ENCODE data around the gene CERS2.

Gene CERS2

GRCh38 chr1:150969626-150970025, 5.0 kb downstream of the CERS2 start:
- peaks cover 23% of the 10 kb centered on the region for H3K79me2 ChIP-seq (ENCODE audit: insufficient read depth, low read length)
- peaks cover 24% of the 10 kb centered on the region for H3K4me1 ChIP-seq (ENCODE audit: insufficient read depth, low read length, severe bottlenecking)
- no peak overlapping the region for H3K9ac ChIP-seq (ENCODE audit: low read length)
- H3K4me3 ChIP-seq (ENCODE audit: low read depth, low read length, poor library complexity, severe bottlenecking) = no peak overlapping the region
- TF ChIP-seq EZH2 (IDR thresholded peaks at IDR 0.05; ENCODE audit: borderline replicate concordance, low read length) = no peak
- no peak for TF ChIP-seq CTCF (IDR thresholded peaks at IDR 0.05; ENCODE audit: low read length)
- no peaks in the 10 kb centered on the region for H3K9me2 ChIP-seq (ENCODE audit: low read depth, low read length)
- no peak overlapping the region for H2AFZ ChIP-seq (ENCODE audit: low read length)
- no peaks in the 10 kb centered on the region for H3K9me3 ChIP-seq (ENCODE audit: low read length)
- H3K36me3 ChIP-seq (ENCODE audit: insufficient read depth, low read length) = peaks cover 42% of the 10 kb centered on the region
- no peak overlapping the region for H3K27ac ChIP-seq (ENCODE audit: low read depth, low read length, poor library complexity, severe bottlenecking)
- H3K27me3 ChIP-seq (ENCODE audit: insufficient read depth, low read length) = no peaks in the 10 kb centered on the region
- no peaks in the 10 kb centered on the region for H4K20me1 ChIP-seq (ENCODE audit: insufficient read depth, low read length)
- H3K4me2 ChIP-seq (ENCODE audit: low read length) = no peak overlapping the region
- H3F3A ChIP-seq (ENCODE audit: insufficient read depth, low read length) = no peaks in the 10 kb centered on the region

GRCh38 chr1:150968491-150968890, 6.1 kb downstream of the CERS2 start:
- TF ChIP-seq CTCF (IDR thresholded peaks at IDR 0.05; ENCODE audit: low read length) (no peak), EZH2 (IDR thresholded peaks at IDR 0.05; ENCODE audit: borderline replicate concordance, low read length) (no peak)
- H2AFZ ChIP-seq (ENCODE audit: low read length) = no peak overlapping the region
- H4K20me1 ChIP-seq (ENCODE audit: insufficient read depth, low read length) = no peaks in the 10 kb centered on the region
- no peak overlapping the region for H3K27ac ChIP-seq (ENCODE audit: low read depth, low read length, poor library complexity, severe bottlenecking)
- peaks cover 53% of the 10 kb centered on the region for H3K36me3 ChIP-seq (ENCODE audit: insufficient read depth, low read length)
- H3K9me3 ChIP-seq (ENCODE audit: low read length) = no peaks in the 10 kb centered on the region
- H3K9me2 ChIP-seq (ENCODE audit: low read depth, low read length) = no peaks in the 10 kb centered on the region
- peaks cover 20% of the 10 kb centered on the region for H3K79me2 ChIP-seq (ENCODE audit: insufficient read depth, low read length)
- no peaks in the 10 kb centered on the region for H3F3A ChIP-seq (ENCODE audit: insufficient read depth, low read length)
- no peaks in the 10 kb centered on the region for H3K27me3 ChIP-seq (ENCODE audit: insufficient read depth, low read length)
- H3K9ac ChIP-seq (ENCODE audit: low read length) = no peak overlapping the region
- H3K4me2 ChIP-seq (ENCODE audit: low read length) = no peak overlapping the region
- peaks cover 24% of the 10 kb centered on the region for H3K4me1 ChIP-seq (ENCODE audit: insufficient read depth, low read length, severe bottlenecking)
- no peak overlapping the region for H3K4me3 ChIP-seq (ENCODE audit: low read depth, low read length, poor library complexity, severe bottlenecking)

GRCh38 chr1:150967936-150968335, 6.7 kb downstream of the CERS2 start:
- Histone ChIP-seq H3K9ac (ENCODE audit: low read length) (no peak overlapping the region), H3K27me3 (ENCODE audit: insufficient read depth, low read length) (no peaks in the 10 kb centered on the region), H3K9me3 (ENCODE audit: low read length) (no peaks in the 10 kb centered on the region), H2AFZ (ENCODE audit: low read length) (no peak overlapping the region), H3K27ac (ENCODE audit: low read depth, low read length, poor library complexity, severe bottlenecking) (no peak overlapping the region), H3K4me1 (ENCODE audit: insufficient read depth, low read length, severe bottlenecking) (peaks cover 18% of the 10 kb centered on the region), H3K4me3 (ENCODE audit: low read depth, low read length, poor library complexity, severe bottlenecking) (no peak overlapping the region), H3F3A (ENCODE audit: insufficient read depth, low read length) (no peaks in the 10 kb centered on the region), H3K36me3 (ENCODE audit: insufficient read depth, low read length) (peaks cover 59% of the 10 kb centered on the region), H3K79me2 (ENCODE audit: insufficient read depth, low read length) (peaks cover 15% of the 10 kb centered on the region), H3K4me2 (ENCODE audit: low read length) (no peak overlapping the region), H4K20me1 (ENCODE audit: insufficient read depth, low read length) (no peaks in the 10 kb centered on the region), H3K9me2 (ENCODE audit: low read depth, low read length) (no peaks in the 10 kb centered on the region)
- TF ChIP-seq EZH2 (IDR thresholded peaks at IDR 0.05; ENCODE audit: borderline replicate concordance, low read length) (no peak), CTCF (IDR thresholded peaks at IDR 0.05; ENCODE audit: low read length) (no peak)

All from OCI-LY1 (cell line).